Activated naive CD4-positive, alpha-beta T cell treated with anti-CD3 and anti-CD28 coated beads, Interleukin-2, amount 10 ng/mL, durations not matched to agents 7 days and 5 days (primary cell): ENCODE measurements around the gene SCUBE2.

ENCODE experiments used
- CTCF ChIA-PET: fragments of 350-600 bp; sonication (Branson Sonifier 250); formaldehyde crosslinking; loops from one replicate; lab custom pipeline; 2021; ENCODE audit warnings: antibody characterized with exemption; lab: Charles Lee
- DNase-seq: peaks from one replicate; pipeline ENCODE4 v3.0.0-alpha.2; 2020
- H3K27ac Mint-ChIP-seq: one replicate; pipeline ENCODE4 v1.8.0; 2021; ENCODE audit warnings: mild to moderate bottlenecking, moderate library complexity, mixed read lengths
- H3K27me3 Mint-ChIP-seq: one replicate; pipeline ENCODE4 v1.8.0; 2021; ENCODE audit warnings: mild to moderate bottlenecking, mixed read lengths
- H3K36me3 Mint-ChIP-seq: one replicate; pipeline ENCODE4 v1.8.0; 2021; ENCODE audit warnings: mixed read lengths
- H3K4me1 Mint-ChIP-seq: one replicate; pipeline ENCODE4 v1.8.0; 2021; ENCODE audit warnings: mixed read lengths
- H3K4me3 Mint-ChIP-seq: one replicate; pipeline ENCODE4 v1.8.0; 2021; ENCODE audit warnings: mild to moderate bottlenecking, moderate library complexity, mixed read lengths
- H3K9me3 Mint-ChIP-seq: one replicate; pipeline ENCODE4 v1.8.0; 2021; ENCODE audit warnings: mixed read lengths

Gene SCUBE2

GRCh38 chr11:9037963-9038362 is 53.4 kb downstream of the SCUBE2 start:
- no peaks in the 10 kb centered on the region for H3K4me1 Mint-ChIP-seq
- CTCF ChIA-PET, result interaction anchor here (0.8 kb wide), 1 partner anchor 9 kb away, joined by 3 read pairs; no protein-coding TSS in a partner anchor
- H3K36me3 Mint-ChIP-seq, result no peaks in the 10 kb centered on the region
- no peaks in the 10 kb centered on the region for H3K9me3 Mint-ChIP-seq
- no peak overlapping the region for H3K4me3 Mint-ChIP-seq
- H3K27ac Mint-ChIP-seq, result no peak overlapping the region
- H3K27me3 Mint-ChIP-seq, result peaks cover 24% of the 10 kb centered on the region
- DNase-seq, result no peak

GRCh38 chr11:9037046-9037780 is 54.2 kb downstream of the SCUBE2 start:
- CTCF ChIA-PET, result no interaction called here
- Mint-ChIP-seq H3K27ac (no peak overlapping the region), H3K4me1 (no peaks in the 10 kb centered on the region), H3K4me3 (no peak overlapping the region), H3K36me3 (no peaks in the 10 kb centered on the region), H3K9me3 (no peaks in the 10 kb centered on the region), H3K27me3 (peaks cover 24% of the 10 kb centered on the region)
- no peak for DNase-seq

GRCh38 chr11:9030601-9031000 is 60.8 kb downstream of the SCUBE2 start:
- H3K36me3 Mint-ChIP-seq, result no peaks in the 10 kb centered on the region
- H3K27me3 Mint-ChIP-seq, result peaks cover 15% of the 10 kb centered on the region
- CTCF ChIA-PET, result interaction anchor here (2.4 kb wide), 1 partner anchor 15 kb away, joined by 11 read pairs; no protein-coding TSS in a partner anchor
- H3K9me3 Mint-ChIP-seq, result no peaks in the 10 kb centered on the region
- no peak overlapping the region for H3K27ac Mint-ChIP-seq
- DNase-seq, result no peak
- no peaks in the 10 kb centered on the region for H3K4me1 Mint-ChIP-seq
- H3K4me3 Mint-ChIP-seq, result no peak overlapping the region

- CTCF ChIA-PET, result interaction anchor here (0.8 to 2.4 kb wide), 3 partner anchors 9 to 19 kb away, joined by 3 to 11 read pairs (median 3); no protein-coding TSS in a partner anchor
- no peaks in the 10 kb centered on the region for H3K4me1 Mint-ChIP-seq
Measured at GRCh38 chr11:9029422-9029821, 62.0 kb downstream of the SCUBE2 start.

GRCh38 chr11:9028581-9028980 is 62.8 kb downstream of the SCUBE2 start:
- H3K4me1 Mint-ChIP-seq, result no peaks in the 10 kb centered on the region
- H3K9me3 Mint-ChIP-seq, result no peaks in the 10 kb centered on the region
- H3K27ac Mint-ChIP-seq, result no peak overlapping the region
- no peaks in the 10 kb centered on the region for H3K36me3 Mint-ChIP-seq
- CTCF ChIA-PET, result interaction anchor here (1.1 to 2.2 kb wide), 2 partner anchors 10 to 12 kb away, joined by 3 to 15 read pairs; no protein-coding TSS in a partner anchor
- peaks cover 23% of the 10 kb centered on the region for H3K27me3 Mint-ChIP-seq
- no peak for DNase-seq
- H3K4me3 Mint-ChIP-seq, result no peak overlapping the region

More at GRCh38 chr11:9029422-9029821, 62.0 kb downstream of the SCUBE2 start:
- no peak overlapping the region for H3K27ac Mint-ChIP-seq
- no peak overlapping the region for H3K4me3 Mint-ChIP-seq
- peaks cover 20% of the 10 kb centered on the region for H3K27me3 Mint-ChIP-seq
- H3K9me3 Mint-ChIP-seq, result no peaks in the 10 kb centered on the region
- DNase-seq, result no peak
- H3K36me3 Mint-ChIP-seq, result no peaks in the 10 kb centered on the region

DNA sequence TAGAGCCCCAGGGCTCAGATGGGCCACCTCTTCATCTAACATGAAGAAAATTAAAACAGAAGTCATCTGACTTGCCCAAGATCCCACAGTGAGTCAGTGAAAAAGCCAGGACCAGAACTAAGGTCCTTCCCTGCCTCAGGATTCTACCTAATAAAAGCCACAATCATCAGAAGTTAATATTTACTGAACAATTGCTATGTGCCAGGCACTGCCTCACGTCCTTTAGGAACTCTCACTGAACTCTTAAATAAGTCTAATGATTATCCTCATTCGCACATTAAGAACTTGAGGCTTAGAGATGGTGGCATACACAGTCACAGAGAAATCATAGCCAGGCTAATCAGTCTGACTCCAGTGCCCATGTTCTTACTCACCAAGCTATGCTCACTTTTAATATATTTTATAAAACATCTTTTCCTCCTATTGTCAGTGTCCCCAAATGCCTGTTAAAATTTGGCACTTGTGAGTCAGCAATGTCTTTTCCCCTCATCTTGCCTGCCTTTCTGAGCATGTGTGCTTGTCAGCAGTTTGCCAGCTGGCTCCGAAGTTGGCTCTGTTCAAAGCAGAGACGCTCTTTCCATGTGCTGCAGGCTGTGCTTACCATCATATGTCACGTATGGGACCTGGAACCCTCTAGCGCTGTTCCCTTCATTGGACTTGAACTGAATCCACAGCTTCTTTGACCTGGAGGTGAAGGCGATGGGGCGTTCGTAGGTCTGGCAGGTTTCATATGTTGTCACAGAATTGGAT is 66.1 kb downstream of the SCUBE2 start:
- H3K9me3 Mint-ChIP-seq, result no peaks in the 10 kb centered on the region
- no peak overlapping the region for H3K4me3 Mint-ChIP-seq

GRCh38 chr11:9022961-9023680 is 68.3 kb downstream of the SCUBE2 start:
- CTCF ChIA-PET, result interaction anchor here (3.2 kb wide), 1 partner anchor 7 kb away, joined by 16 read pairs; no protein-coding TSS in a partner anchor
- H3K27me3 Mint-ChIP-seq, result peaks cover 35% of the 10 kb centered on the region
- H3K9me3 Mint-ChIP-seq, result no peaks in the 10 kb centered on the region
- H3K4me1 Mint-ChIP-seq, result peaks cover 3% of the 10 kb centered on the region
- no peaks in the 10 kb centered on the region for H3K36me3 Mint-ChIP-seq
- DNase-seq, result no peak
- H3K27ac Mint-ChIP-seq, result no peak overlapping the region
- H3K4me3 Mint-ChIP-seq, result no peak overlapping the region

More for the DNA sequence above, 66.1 kb downstream of the SCUBE2 start:
- CTCF ChIA-PET, result interaction anchor here (0.9 to 3.2 kb wide), 2 partner anchors 10 to 112 kb away, joined by 4 to 16 read pairs; no protein-coding TSS in a partner anchor
- peaks cover 38% of the 10 kb centered on the region for H3K27me3 Mint-ChIP-seq
- H3K36me3 Mint-ChIP-seq, result no peaks in the 10 kb centered on the region
- DNase-seq, result no peak
- H3K4me1 Mint-ChIP-seq, result no peaks in the 10 kb centered on the region
- H3K27ac Mint-ChIP-seq, result no peak overlapping the region

GRCh38 chr11:9020916-9021315 is 70.5 kb downstream of the SCUBE2 start:
- Mint-ChIP-seq H3K27me3 (peaks cover 31% of the 10 kb centered on the region), H3K27ac (no peak overlapping the region), H3K9me3 (no peaks in the 10 kb centered on the region), H3K4me1 (peaks cover 23% of the 10 kb centered on the region), H3K4me3 (no peak overlapping the region), H3K36me3 (no peaks in the 10 kb centered on the region)
- CTCF ChIA-PET, result interaction anchor here (1.2 kb wide), 1 partner anchor 117 kb away, joined by 3 read pairs; no protein-coding TSS in a partner anchor
- DNase-seq, result no peak

GRCh38 chr11:9019861-9020260 is 71.5 kb downstream of the SCUBE2 start:
- Mint-ChIP-seq H3K27me3 (peaks cover 25% of the 10 kb centered on the region), H3K4me1 (peaks cover 24% of the 10 kb centered on the region), H3K4me3 (no peak overlapping the region), H3K27ac (no peak overlapping the region), H3K36me3 (no peaks in the 10 kb centered on the region), H3K9me3 (no peaks in the 10 kb centered on the region)
- DNase-seq, result no peak
- CTCF ChIA-PET, result interaction anchor here (9.0 kb wide), 1 partner anchor 118 kb away, joined by 158 read pairs; no protein-coding TSS in a partner anchor

DNA sequence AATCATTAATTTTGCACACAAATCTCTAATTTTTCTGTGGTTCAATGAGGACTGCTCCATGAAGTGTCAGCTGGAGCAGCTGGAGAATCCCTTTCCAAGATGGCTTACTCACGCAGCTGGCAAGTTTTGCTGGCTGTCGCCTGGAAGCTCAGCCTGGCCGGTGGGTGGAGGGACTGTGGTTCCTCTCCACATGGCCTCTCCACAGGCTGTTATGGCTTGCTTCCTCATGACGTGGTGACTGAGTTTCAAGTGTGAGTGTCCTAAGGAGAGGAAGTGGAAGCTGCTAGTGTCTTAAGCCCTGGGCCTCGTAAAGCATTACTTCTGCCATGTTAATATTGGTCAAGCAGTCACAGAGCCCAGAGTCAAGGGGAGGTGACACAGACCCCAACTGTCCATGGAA is 73.6 kb downstream of the SCUBE2 start:
- peaks cover 20% of the 10 kb centered on the region for H3K27me3 Mint-ChIP-seq
- H3K4me1 Mint-ChIP-seq, result peaks cover 24% of the 10 kb centered on the region
- H3K27ac Mint-ChIP-seq, result no peak overlapping the region
- CTCF ChIA-PET, result interaction anchor here (1.1 to 9.0 kb wide), 6 partner anchors 10 to 489 kb away, joined by 3 to 158 read pairs (median 28); no protein-coding TSS in a partner anchor
- no peak for DNase-seq
- no peak overlapping the region for H3K4me3 Mint-ChIP-seq
- no peaks in the 10 kb centered on the region for H3K9me3 Mint-ChIP-seq
- no peaks in the 10 kb centered on the region for H3K36me3 Mint-ChIP-seq

DNA sequence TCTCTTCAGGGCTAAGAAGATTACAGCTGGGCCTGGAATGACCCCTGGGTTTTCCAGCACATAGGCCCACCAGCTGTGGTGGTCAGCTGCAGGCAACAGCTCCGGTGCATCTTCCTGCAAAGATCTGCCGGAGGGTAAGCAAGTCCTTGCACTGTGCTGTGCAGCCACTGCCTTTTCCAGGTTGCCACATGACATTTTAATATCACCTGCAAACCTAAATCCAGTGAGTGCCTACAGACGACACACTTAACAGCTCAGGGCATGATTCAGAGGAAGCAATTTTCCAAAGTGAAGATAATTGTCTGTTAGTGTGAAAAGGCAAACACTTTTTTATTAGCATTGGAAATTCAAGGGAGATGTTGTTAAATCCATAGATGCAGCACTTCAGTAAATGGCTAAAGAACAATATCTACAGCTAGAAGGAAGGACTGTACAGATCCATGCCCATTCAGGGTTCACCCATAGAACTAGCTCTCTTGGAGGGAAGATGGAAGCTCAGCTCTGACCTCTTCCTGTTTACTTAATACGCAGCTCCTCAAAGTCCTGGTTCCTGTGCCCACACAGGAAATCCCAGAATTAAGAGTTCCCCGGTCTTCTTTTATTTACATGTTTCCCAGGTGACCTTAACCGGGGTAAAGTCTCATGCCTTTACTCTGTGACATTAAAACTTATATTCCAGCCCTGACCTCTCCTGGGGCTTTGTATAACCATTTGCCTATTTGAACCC is 74.3 kb downstream of the SCUBE2 start:
- H3K27me3 Mint-ChIP-seq, result peaks cover 13% of the 10 kb centered on the region
- CTCF ChIA-PET, result interaction anchor here (1.1 to 9.0 kb wide), 11 partner anchors 8 to 490 kb away, joined by 3 to 158 read pairs (median 15); no protein-coding TSS in a partner anchor
- no peak for DNase-seq
- no peaks in the 10 kb centered on the region for H3K9me3 Mint-ChIP-seq
- H3K4me3 Mint-ChIP-seq, result no peak overlapping the region
- H3K36me3 Mint-ChIP-seq, result no peaks in the 10 kb centered on the region
- H3K27ac Mint-ChIP-seq, result peak overlapping the region; percentile 15
- H3K4me1 Mint-ChIP-seq, result peaks cover 24% of the 10 kb centered on the region

- H3K4me3 Mint-ChIP-seq, result no peak overlapping the region
- H3K9me3 Mint-ChIP-seq, result no peaks in the 10 kb centered on the region
- H3K27ac Mint-ChIP-seq, result no peak overlapping the region
- CTCF ChIA-PET, result interaction anchor here (0.7 to 9.0 kb wide), 27 partner anchors 9 to 491 kb away, joined by 3 to 158 read pairs (median 4); partner anchors contain the start of gene TMEM9B
- no peaks in the 10 kb centered on the region for H3K36me3 Mint-ChIP-seq
- peaks cover 10% of the 10 kb centered on the region for H3K27me3 Mint-ChIP-seq
- peaks cover 24% of the 10 kb centered on the region for H3K4me1 Mint-ChIP-seq
- peak; percentile 73 for DNase-seq
Measured at GRCh38 chr11:9015677-9016076, 75.7 kb downstream of the SCUBE2 start.

GRCh38 chr11:9014826-9015225 is 76.6 kb downstream of the SCUBE2 start:
- H3K36me3 Mint-ChIP-seq, result no peaks in the 10 kb centered on the region
- CTCF ChIA-PET, result interaction anchor here (0.7 to 9.0 kb wide), 15 partner anchors 9 to 492 kb away, joined by 3 to 158 read pairs (median 11); no protein-coding TSS in a partner anchor
- H3K4me3 Mint-ChIP-seq, result no peak overlapping the region
- H3K27ac Mint-ChIP-seq, result no peak overlapping the region
- DNase-seq, result no peak
- peaks cover 24% of the 10 kb centered on the region for H3K4me1 Mint-ChIP-seq
- H3K9me3 Mint-ChIP-seq, result no peaks in the 10 kb centered on the region
- peaks cover 16% of the 10 kb centered on the region for H3K27me3 Mint-ChIP-seq
